Stimulated activated CD4-positive, alpha-beta T cell treated with anti-CD3 and anti-CD28 coated beads, Interleukin-1b, Interleukin-23, amount 100 ng/mL, for 4 hours (primary cell): ENCODE measurements around the gene HMX2.
A peak's percentile ranks its signal among the peaks of the same experiment; 100 is the strongest.

ENCODE experiments used
- DNase-seq, 2 donors: peaks; one replicate each; pipeline ENCODE4 v3.0.0-alpha.2; 2020; ENCODE audit warnings: low read depth in 2 of 2

Gene HMX2

GRCh38 chr10:123147635-123148413 is at the start of gene HMX2:
Gene HMX2 (plus strand): TSS chr10:123148136. CDS start chr10:123148379, 243 bp downstream.
- no peak for DNase-seq

GRCh38 chr10:123100030-123100762 is 47.7 kb upstream of the HMX2 start:
- DNase-seq: no peak

- DNase-seq: no peak
Observed at GRCh38 chr10:123101872-123102271, 46.1 kb upstream of the HMX2 start.

GRCh38 chr10:123102673-123103072 is 45.3 kb upstream of the HMX2 start:
- DNase-seq: no peak

- no peak for DNase-seq
Observed at GRCh38 chr10:123103944-123104343, 44.0 kb upstream of the HMX2 start.

GRCh38 chr10:123109466-123109865 is 38.5 kb upstream of the HMX2 start:
- no peak for DNase-seq

- no peak for DNase-seq
Observed at GRCh38 chr10:123117644-123118417, 30.1 kb upstream of the HMX2 start.

GRCh38 chr10:123119081-123119480 is 28.9 kb upstream of the HMX2 start:
- no peak for DNase-seq

- no peak for DNase-seq
Observed at GRCh38 chr10:123126246-123126645, 21.7 kb upstream of the HMX2 start.

GRCh38 chr10:123129618-123130271 is 18.2 kb upstream of the HMX2 start:
- DNase-seq: no peak

GRCh38 chr10:123132576-123133477 is 15.1 kb upstream of the HMX2 start:
- DNase-seq: peak; percentile 80 to 85

- no peak for DNase-seq
Observed at GRCh38 chr10:123133541-123134342, 14.2 kb upstream of the HMX2 start.

GRCh38 chr10:123134343-123134914 is 13.5 kb upstream of the HMX2 start:
- DNase-seq: no peak

GRCh38 chr10:123134915-123135414 is 13.0 kb upstream of the HMX2 start:
- DNase-seq: no peak

- no peak for DNase-seq
Observed at GRCh38 chr10:123135415-123136141, 12.4 kb upstream of the HMX2 start, which contains the start of gene HMX3. Gene HMX3 (plus strand): TSS chr10:123135970. CDS start chr10:123136051, 81 bp downstream.

- no peak for DNase-seq
Observed at GRCh38 chr10:123136221-123136805, 11.6 kb upstream of the HMX2 start.

GRCh38 chr10:123136806-123137642 is 10.9 kb upstream of the HMX2 start:
- no peak for DNase-seq
